Peyer's patch (tissue), 4 donors: ENCODE data around the gene SIL1. TPM values are rescaled to one million over a fixed set of nuclear protein-coding genes. Genes with fewer than 3 reads are reported as not detected.
A peak's percentile ranks its signal among the peaks of the same experiment; 100 is the strongest.
"Not testable (repeated sequence)": the region's sequence is repeated elsewhere in the genome, so short reads cannot be mapped to it uniquely, and the experiment has no call there.

Source experiments
- DNase-seq, 3 donors: peaks; one replicate each; pipeline ENCODE4 v3.0.0-alpha.2; 2017 to 2019
- H3K27ac ChIP-seq, 4 donors: fragments of 200-600 bp; sonication (generic); one replicate each; pipeline ENCODE4 v1.5.1; 2016 to 2019
- H3K27me3 ChIP-seq, 2 donors: fragments of 200-600 bp; sonication (generic); one replicate each; pipeline ENCODE4 v1.5.1; 2019
- H3K36me3 ChIP-seq, 3 donors: fragments of 200-600 bp; sonication (generic); one replicate each; pipeline ENCODE4 v1.5.1; 2016 to 2019
- H3K4me1 ChIP-seq, 4 donors: fragments of 200-600 bp; sonication (generic); one replicate each; pipeline ENCODE4 v1.5.1; 2016 to 2019
- H3K4me3 ChIP-seq, 4 donors: fragments of 200-600 bp; sonication (generic); 1 replicate in 3 of 4; 2 replicates in 1 of 4; pipeline ENCODE4 v1.5.1; 2016 to 2019; ENCODE audit warnings: mild to moderate bottlenecking in 1 of 4
- H3K9me3 ChIP-seq, 4 donors: fragments of 200-600 bp; sonication (generic); one replicate each; pipeline ENCODE4 v1.5.1; 2016 to 2019; ENCODE audit warnings: mild to moderate bottlenecking in 1 of 4
- POLR2A ChIP-seq, 2 donors: fragments of 450-650 bp; IDR thresholded peaks; one replicate each; pipeline ENCODE4 v1.5.1; 2017; ENCODE audit warnings: antibody characterized with exemption in 2 of 2, mild to moderate bottlenecking in 2 of 2, moderate library complexity in 2 of 2
- total RNA-seq, 4 donors: library from RNA; depleted of rRNA; stranded (reverse); fragments of >200 nt; gene quantifications; one replicate each; pipeline ENCODE4 v1.1.0, GENCODE V29; 2016
- TF ChIP-seq, protein P1 (sequence below), 6 experiments: fragments of 450-650 bp in 4 of 6; fragments of 200-600 bp in 2 of 6; sonication (generic) in 1 of 6; IDR thresholded peaks; one replicate each; pipeline ENCODE4 v1.5.1; 2017 to 2019; ENCODE audit warnings: antibody characterized with exemption in 6 of 6, mild to moderate bottlenecking in 3 of 6, moderate library complexity in 1 of 6

SIL1 gene
- total RNA-seq, 4 donors from 2014 or later, result 23.6 to 84.2 (median 39.2) TPM

DNA sequence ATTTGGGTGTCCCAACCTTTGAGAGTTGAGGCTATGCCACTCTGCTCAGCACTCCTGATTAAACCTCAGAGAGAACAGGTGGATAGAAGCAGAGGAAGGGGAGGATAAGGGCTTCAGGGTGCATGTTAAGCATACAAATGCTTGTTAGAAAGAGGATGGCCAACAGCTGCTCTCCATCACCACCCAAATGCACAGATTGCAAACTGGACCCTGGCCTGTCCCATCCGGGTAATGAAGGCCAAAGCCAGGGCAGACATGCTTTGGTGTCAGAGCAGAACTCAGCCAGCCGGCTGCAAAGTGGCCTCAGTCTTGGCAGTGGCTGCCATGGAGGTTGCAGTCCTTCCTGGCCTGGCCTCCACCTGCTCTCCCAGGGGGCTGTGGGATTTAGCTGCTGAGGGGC lies 84.3 kb downstream of the SIL1 start:
- Histone ChIP-seq H3K9me3 (no peaks in the 10 kb centered on the region), H3K4me3 (no peak overlapping the region), H3K27ac (no peak overlapping the region), H3K4me1 (no peaks in the 10 kb centered on the region), H3K36me3 (peaks cover 0 to 7% (median 0%) of the 10 kb centered on the region in 3 donors), H3K27me3 (no peaks in the 10 kb centered on the region)
- no peak for TF ChIP-seq POLR2A (IDR thresholded peaks at IDR 0.05)
- TF ChIP-seq, protein P1, sequence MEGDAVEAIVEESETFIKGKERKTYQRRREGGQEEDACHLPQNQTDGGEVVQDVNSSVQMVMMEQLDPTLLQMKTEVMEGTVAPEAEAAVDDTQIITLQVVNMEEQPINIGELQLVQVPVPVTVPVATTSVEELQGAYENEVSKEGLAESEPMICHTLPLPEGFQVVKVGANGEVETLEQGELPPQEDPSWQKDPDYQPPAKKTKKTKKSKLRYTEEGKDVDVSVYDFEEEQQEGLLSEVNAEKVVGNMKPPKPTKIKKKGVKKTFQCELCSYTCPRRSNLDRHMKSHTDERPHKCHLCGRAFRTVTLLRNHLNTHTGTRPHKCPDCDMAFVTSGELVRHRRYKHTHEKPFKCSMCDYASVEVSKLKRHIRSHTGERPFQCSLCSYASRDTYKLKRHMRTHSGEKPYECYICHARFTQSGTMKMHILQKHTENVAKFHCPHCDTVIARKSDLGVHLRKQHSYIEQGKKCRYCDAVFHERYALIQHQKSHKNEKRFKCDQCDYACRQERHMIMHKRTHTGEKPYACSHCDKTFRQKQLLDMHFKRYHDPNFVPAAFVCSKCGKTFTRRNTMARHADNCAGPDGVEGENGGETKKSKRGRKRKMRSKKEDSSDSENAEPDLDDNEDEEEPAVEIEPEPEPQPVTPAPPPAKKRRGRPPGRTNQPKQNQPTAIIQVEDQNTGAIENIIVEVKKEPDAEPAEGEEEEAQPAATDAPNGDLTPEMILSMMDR (IDR thresholded peaks at IDR 0.05), result no peak
- DNase-seq, result no peak

- not testable (repeated sequence) for H3K36me3 ChIP-seq, H3K9me3 ChIP-seq, H3K27ac ChIP-seq, DNase-seq, H3K4me1 ChIP-seq, H3K27me3 ChIP-seq, H3K4me3 ChIP-seq
These were observed 85.8 kb downstream of the SIL1 start for GRCh38 chr5:139112362-139112761.

DNA sequence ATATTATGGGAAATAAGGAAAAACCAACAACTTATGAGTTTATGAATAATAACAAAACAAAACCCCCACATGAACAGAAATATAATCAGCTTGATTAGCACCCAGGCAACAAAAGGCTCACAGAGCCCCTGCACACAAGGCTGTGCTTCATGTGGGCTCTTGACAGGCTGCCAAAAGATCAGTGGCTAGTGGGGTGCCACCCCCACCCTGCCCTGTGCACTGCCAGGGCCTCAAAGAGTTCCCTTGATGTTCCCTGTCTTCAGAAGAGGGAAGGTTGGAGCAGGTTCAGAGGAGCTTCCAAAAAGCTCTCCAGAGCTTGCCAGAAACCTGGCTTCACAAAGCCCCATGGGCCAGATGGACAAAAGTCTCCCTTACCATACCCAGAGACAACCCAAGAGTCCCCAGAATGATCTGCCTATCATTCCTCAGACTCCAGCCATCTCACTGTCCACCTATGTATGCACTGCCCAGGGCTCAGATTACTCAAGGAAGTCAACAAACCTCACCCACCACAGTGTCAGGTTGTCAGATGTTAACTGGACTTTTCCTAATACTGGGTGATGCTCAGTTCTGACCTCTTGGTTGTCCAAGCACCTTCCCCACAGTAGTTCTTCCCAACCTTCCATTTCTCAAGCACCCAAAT lies 87.5 kb downstream of the SIL1 start:
- H3K9me3 ChIP-seq, result no peaks in the 10 kb centered on the region
- no peak for DNase-seq

DNA sequence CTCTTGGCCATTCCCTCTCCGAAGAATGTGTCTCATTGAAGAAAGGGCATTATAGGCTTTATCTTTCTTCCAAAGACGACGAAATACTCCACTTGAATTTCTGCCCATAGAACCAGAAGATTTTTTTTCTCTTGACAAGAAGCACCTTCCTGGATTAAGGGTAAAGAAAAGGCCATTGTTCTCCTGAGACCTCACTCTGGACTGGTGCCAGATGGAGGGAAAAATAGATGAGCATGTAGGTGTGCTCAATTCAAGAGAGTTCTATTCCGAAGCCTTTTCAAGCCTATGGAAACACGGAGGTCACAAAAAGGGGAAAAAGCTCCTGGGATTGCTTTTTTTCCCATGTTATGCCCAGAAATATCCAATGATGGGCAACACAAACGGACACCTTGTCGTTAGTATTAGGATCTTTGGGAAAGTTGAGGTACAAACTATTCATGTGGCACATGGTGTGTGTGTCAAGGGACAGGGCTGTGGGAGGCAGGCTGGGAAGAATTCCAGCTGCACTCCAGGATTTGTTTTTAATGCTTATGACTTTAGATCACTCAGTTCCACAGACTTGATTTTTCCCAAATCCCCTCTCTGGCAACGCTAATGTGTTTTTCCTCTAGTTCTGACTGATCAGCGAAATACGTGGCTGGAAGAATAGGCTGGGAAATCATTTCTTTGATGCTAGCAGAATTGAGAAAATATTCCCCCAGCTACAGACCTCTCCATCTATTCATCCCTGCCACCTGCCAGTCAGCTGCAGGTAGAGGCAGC lies 89.9 kb downstream of the SIL1 start:
- H3K27ac ChIP-seq, result no peak overlapping the region
- no peak overlapping the region for H3K4me3 ChIP-seq
- H3K27me3 ChIP-seq, result no peaks in the 10 kb centered on the region
- DNase-seq, result no peak
- H3K36me3 ChIP-seq, result no peaks in the 10 kb centered on the region
- TF ChIP-seq, protein P1 (IDR thresholded peaks at IDR 0.05), result no peak
- no peak for TF ChIP-seq POLR2A (IDR thresholded peaks at IDR 0.05)
- no peaks in the 10 kb centered on the region for H3K9me3 ChIP-seq
- H3K4me1 ChIP-seq, result peaks cover 0 to 16% (median 0%) of the 10 kb centered on the region in 4 donors

More for the DNA sequence above, 87.5 kb downstream of the SIL1 start:
- Histone ChIP-seq H3K27me3 (no peaks in the 10 kb centered on the region), H3K36me3 (no peaks in the 10 kb centered on the region), H3K4me3 (no peak overlapping the region), H3K4me1 (peaks cover 0 to 10% (median 0%) of the 10 kb centered on the region in 4 donors), H3K27ac (no peak overlapping the region)
- TF ChIP-seq POLR2A (IDR thresholded peaks at IDR 0.05), result no peak
- TF ChIP-seq, protein P1 (IDR thresholded peaks at IDR 0.05), result no peak

- TF ChIP-seq, protein P1 (IDR thresholded peaks at IDR 0.05), result no peak
- TF ChIP-seq POLR2A (IDR thresholded peaks at IDR 0.05), result no peak
- Histone ChIP-seq H3K27ac (peak overlapping the region in 2 of 4 donors; percentile 25 to 73), H3K4me3 (no peak overlapping the region), H3K27me3 (no peaks in the 10 kb centered on the region), H3K9me3 (no peaks in the 10 kb centered on the region), H3K36me3 (no peaks in the 10 kb centered on the region), H3K4me1 (peaks cover 0 to 16% (median 0%) of the 10 kb centered on the region in 4 donors)
- DNase-seq, result no peak
These were observed 92.5 kb downstream of the SIL1 start for GRCh38 chr5:139105621-139106071.
